HG03439 (cell line): ENCODE results near the gene MAGEB6.
"Not testable (repeated sequence)": the region's sequence is repeated elsewhere in the genome, so short reads cannot be mapped to it uniquely, and the experiment has no call there.

Experiments
- ATAC-seq: cut with Tn5 transposase; IDR thresholded peaks from one replicate; pipeline ENCODE4 v1.9.1; 2021; ENCODE audit warnings: mild to moderate bottlenecking, moderate library complexity; ENCODE audit not compliant: unreplicated experiment

The MAGEB6 gene

GRCh38 chrX:26192204-26192603 lies at the start of gene MAGEB6:
TSS of gene MAGEB6 (plus strand) at chrX:26192440. CDS start at chrX:26193847, 1,407 bp downstream.
- ATAC-seq: no peak

GRCh38 chrX:26146024-26146423 lies 46.2 kb upstream of the MAGEB6 start:
- ATAC-seq: no peak

- ATAC-seq: no peak
Measured at GRCh38 chrX:26160301-26160700, 31.9 kb upstream of the MAGEB6 start, which contains the start of gene MAGEB6B. TSS of gene MAGEB6B (plus strand) at chrX:26160601. CDS start at chrX:26160601, 0 bp downstream.

- ATAC-seq: no peak
Measured at GRCh38 chrX:26203561-26203960, 11.3 kb downstream of the MAGEB6 start.

GRCh38 chrX:26204717-26205116 lies 12.5 kb downstream of the MAGEB6 start:
- ATAC-seq: not testable (repeated sequence)

- no peak for ATAC-seq
Measured at GRCh38 chrX:26208012-26208411, 15.8 kb downstream of the MAGEB6 start.

GRCh38 chrX:26215869-26216268 lies 23.6 kb downstream of the MAGEB6 start, which contains the start of gene MAGEB5:
TSS of gene MAGEB5 (plus strand) at chrX:26216169. CDS start at chrX:26217302, 1,133 bp downstream.
- no peak for ATAC-seq

- no peak for ATAC-seq
Measured at GRCh38 chrX:26219351-26219750, 27.1 kb downstream of the MAGEB6 start.

GRCh38 chrX:26234177-26234576 lies 41.9 kb downstream of the MAGEB6 start:
- ATAC-seq: no peak
